CD4-positive, alpha-beta T cell treated with Interleukin-6 at 100 ng/mL for 8 hours (primary cell): ENCODE data around the gene NELL2.
A peak's percentile ranks its signal among the peaks of the same experiment; 100 is the strongest.
"Not testable (repeated sequence)": the region's sequence is repeated elsewhere in the genome, so short reads cannot be mapped to it uniquely, and the experiment has no call there.

ENCODE experiments used
- DNase-seq: peaks from one replicate; pipeline ENCODE4 v3.0.0-alpha.2; 2020; ENCODE audit warnings: mixed read lengths, low spot score

NELL2 gene

DNA sequence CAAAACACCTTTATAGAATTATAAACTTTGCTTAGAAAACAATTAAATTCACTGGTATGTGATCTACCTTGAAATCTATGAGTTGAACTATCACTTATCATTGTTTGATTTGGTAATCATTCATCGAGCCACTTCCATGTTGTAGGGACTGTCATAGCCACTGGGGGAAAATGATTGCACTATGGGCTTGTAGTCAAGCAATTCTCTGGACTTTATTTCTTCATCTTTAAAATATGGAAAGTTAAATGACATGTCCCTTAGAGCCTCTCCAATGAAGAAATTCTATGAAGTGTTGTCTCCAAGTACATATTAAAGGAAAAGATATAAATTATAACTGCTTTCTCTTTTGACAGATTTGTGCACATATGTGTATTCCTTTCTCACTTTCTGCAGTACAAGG lies 97.3 kb downstream of the NELL2 start:
- DNase-seq: no peak

DNA sequence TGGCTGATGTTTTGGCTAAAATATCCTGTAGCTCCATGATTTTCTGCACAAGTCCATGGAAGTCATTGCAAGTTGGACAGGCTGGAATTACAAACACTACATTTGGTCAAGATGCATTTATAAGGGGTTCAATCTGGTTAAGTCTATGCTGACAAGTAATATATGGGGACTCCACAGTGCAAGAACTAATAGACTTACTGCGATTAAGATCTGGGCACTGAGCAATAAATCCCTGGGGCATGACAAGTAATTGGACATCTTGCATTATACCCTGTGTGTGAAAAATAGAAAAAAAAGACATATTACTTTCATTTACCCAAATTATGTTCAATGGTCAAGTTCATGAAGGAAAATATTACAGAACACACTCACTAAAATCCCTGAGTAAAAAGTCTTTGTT lies 99.1 kb downstream of the NELL2 start:
- no peak for DNase-seq

DNA sequence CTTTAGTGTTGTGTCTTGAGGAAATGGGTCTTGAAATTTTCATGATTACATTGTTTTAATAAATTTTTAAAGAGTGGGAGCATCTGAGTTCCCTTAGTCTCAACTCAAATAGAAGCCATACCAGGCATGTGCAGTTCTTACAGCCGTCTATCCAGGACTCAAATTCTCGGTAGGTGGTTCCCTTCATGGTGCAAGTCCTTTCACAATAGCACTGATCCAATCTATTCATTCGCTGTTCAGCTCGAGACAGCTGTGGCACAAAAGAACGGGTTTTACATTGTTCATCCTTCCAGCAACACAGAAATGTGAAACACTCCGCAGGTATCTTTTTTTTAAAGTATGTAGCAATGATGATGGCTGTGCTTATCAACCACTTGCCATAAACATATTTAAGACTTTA lies 100.2 kb downstream of the NELL2 start:
- no peak for DNase-seq

- DNase-seq: peak; percentile 50
Measured at GRCh38 chr12:44774815-44775411, 101.2 kb downstream of the NELL2 start.

DNA sequence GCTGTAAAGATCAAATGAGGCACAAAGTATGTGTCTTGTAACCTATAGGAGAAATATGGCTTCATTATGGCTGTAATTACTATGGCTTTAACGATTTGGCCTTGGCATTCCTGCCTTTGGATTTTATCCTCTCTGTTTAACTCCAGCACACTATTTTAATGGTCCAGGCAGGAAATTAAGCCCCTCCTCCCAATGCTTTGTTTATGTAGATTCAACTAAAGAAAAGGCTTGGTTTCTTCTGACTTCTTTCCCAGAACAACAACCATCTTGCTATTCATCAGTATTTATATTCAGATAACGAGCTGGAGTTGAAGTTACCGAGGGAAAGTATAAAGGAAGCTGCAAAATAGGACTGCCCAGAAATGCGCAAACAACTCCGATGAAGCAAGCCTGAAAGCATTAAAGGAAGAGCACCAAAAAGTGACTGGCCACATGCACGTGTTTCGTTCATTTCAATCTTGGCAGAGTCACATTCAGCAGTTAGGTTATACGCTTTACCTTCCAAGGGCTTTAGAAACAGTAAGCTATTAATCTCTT lies 104.6 kb downstream of the NELL2 start:
- DNase-seq: no peak

DNA sequence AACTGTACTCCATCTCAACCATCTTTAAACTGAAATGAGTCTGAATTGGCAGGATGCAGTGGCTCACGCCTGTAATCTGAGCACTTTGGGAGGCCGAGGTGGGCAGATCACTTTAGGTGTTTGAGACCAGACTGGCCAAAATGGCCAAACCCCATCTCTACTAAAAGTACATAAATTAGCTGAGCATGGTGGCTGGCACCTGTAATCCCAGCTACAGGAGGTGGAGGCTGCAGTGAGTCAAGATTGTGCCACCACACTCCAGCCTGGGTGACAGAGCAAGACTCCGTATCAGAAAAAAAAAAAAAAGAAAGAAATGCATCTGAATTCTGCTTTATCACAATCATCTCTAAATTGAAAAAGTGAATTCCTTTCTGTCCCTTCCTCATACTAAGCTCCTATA lies 110.3 kb downstream of the NELL2 start:
- no peak for DNase-seq

DNA sequence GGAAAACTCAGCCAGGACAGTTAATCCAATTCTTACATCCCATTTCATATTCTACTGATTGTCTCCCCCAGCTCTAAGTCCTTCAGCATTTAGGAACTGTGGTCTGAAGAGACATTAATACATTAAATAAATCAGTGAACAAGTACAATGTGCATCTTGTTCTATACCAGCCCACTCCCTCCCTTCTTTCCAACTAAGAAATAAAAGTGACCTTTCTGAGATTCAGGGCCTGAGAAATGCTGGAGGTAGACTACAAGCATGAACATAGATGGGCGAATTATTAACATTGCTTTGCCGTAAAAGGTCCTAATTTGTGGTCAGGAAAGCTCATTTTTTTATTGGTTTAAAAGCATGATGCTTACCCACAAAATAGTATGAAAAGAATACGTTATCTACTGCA lies 113.1 kb downstream of the NELL2 start:
- no peak for DNase-seq

DNA sequence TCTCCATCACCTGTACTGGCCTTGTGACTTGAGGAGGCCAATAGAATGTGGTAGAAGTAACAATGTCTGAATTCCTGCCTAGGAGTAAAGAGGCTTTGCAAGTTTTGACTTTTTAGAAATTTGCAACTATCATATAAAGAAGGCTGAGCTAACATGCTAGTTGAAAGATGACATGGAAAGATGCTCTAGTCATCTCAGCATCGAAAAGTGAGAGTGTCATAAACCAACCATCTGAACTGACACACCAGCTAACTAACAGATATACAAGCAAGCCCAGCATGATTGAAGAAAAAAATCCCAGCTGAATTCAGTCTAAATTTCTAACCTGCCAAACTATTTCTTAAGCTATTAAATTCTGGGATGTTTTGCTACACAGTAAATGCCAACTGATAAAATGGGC lies 116.8 kb downstream of the NELL2 start:
- DNase-seq: no peak

DNA sequence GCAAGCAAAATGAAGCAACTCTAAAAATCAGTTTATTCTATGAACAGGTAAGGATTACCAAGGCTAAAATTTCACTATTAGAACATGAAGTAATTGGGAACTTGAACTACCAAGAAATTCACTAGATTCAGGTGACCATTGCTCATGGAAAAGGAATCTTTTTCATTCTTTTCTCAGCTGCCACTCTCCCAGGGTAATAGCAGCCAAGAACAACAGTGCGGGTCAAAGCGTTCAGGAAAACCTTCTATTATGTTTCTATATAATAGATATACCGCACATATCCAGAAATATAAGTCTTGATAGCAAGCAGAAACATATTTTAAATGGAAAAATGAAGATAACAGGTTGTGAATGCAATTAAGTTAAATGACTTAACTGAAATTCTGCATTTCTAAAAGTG lies 125.6 kb downstream of the NELL2 start:
- no peak for DNase-seq

DNA sequence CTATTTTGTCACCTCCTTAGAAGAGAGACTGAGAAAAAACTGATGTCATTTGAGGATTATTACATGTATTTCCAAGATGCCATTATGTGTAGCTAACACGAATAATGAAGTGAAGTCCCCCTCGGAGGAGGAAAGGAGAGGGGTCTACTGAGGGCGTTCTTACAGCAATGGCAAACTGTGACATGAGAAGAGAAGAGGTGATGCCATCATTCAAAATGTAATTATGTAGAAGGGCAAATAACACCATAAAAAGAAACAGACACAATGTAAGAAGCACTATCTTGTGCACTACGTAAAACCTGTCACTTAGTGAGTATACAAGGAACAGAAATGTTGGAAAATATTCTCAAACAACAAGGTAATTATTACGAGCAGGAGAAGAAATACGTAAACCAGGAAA lies 126.5 kb downstream of the NELL2 start:
- no peak for DNase-seq

DNA sequence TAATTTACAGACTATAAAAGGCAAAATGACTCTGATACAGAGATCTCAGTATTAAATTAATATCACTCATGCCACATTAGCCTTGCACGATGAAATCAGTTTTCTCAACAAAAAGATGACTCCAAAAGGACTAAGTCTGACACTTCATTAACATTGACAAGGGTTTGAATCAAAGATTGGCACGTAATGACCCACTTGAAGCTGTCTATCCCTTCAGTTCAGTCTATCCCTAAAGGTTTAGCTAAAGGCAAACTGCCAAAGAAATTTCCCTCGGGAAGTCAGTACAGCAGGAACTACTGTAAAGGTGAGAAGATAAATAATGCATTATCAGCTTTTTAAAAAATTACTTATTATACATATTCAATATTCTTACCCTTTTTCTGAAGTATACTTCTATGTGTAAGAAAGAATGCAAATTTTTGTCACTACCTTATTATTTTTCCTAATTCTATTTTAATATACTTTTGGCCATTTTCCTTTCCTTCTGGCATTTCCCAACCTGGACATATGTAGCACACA lies 127.1 kb downstream of the NELL2 start:
- DNase-seq: no peak

DNA sequence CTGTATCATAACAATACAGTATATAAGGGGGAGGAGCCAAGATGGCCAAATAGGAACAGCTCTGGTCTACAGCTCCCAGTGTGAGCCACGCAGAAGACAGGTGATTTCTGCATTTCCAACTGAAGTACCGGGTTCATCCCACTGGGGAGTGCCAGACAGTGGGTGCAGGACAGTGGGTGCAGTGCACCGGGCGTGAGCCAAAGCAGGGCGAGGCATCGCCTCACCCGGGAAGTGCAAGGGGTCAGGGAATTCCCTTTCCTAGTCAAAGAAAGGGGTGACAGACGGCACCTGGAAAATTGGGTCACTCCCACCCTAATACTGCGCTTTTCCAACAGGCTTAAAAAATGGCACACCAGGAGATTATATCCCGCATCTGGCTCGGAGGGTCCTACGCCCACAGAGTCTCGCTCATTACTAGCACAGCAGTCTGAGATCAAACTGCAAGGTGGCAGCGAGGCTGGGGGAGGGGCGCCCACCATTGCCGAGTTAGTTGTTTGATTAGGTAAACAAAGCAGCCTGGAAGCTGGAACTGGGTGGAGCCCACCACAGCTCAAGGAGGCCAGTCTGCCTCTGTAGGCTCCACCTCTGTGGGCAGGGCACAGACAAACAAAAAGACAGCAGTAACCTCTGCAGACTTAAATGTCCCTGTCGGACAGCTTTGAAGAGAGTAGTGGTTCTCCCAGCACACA lies 134.7 kb downstream of the NELL2 start:
- not testable (repeated sequence) for DNase-seq

DNA sequence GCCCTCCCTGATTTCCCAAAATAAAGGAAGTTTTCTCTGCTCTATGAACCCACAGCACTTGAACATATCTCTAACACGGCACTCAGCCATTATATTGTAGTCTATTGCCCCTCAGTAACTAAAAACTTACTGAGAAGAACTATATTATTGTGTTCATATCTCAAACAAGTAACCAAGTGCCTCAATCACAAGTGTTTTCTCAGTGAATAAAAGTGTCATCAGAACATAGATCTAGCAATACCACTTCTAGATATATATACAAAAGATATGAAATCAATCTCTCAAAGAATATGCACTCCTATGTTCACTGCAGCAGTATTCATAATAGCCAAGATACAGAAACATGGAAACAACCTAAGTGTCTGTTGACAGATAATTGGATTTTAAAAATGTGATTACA lies 138.1 kb downstream of the NELL2 start:
- DNase-seq: no peak

DNA sequence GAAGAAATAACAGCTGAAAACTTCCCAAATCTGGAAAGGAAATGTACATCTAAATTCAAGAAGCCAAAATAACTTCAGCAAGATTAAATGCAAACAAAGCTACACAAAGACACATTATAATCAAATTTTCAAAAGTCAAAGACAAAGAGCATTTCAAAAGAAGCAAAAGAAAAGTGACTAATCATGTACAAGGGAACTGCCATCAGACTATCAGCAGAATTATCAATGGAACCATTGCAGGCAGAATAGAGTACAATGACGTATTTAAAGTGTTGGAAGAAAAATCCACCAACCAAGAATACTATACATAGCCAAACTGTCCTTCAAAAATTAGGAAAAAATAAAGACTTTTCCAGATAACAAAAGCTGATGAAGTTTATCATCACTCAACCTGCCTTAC lies 147.5 kb downstream of the NELL2 start:
- DNase-seq: no peak

GRCh38 chr12:44720265-44720664 lies 155.8 kb downstream of the NELL2 start:
- DNase-seq: no peak

DNA sequence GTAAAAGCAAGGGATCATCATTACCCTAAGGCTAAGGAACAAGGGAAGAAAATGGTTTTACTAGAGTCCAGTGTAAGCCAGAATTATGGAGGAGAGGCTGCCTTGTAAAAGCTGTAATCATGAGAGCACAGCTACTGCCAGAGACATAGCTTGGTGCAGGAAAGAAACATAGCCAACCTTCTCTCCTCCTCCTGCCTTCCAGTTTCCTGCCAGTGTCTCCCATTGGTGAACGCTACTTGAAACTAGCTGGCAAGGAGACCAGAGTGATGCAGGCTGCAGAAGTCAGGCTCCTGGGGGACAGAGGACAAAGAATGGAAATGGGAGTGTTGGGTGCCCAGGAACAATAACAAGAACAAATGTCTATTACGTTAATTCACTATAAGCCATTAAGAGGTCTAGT lies 158.5 kb downstream of the NELL2 start:
- no peak for DNase-seq

- DNase-seq: no peak
Measured at GRCh38 chr12:44716711-44717110, 159.4 kb downstream of the NELL2 start.

DNA sequence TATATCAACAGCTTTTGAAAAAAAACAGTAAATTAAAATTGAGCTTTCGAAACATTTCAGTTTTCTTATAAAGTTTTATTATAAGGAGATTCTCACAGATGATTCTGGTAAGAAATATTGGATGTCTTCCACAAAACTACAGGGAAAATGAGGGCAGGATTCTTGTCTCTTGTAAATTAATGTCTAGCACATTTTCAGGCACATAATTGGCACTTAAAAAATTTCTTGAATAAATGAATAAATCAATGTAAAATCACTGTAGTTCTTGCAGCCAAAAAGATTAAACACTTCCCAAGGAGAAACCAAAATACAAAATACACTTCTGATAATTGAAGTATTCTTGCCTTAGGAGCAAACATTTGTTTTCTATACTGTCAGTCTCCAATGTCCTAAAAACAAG lies 164.4 kb downstream of the NELL2 start:
- no peak for DNase-seq

- DNase-seq: no peak
Measured at GRCh38 chr12:44709166-44709565, 166.9 kb downstream of the NELL2 start.

GRCh38 chr12:44708218-44708617 lies 167.9 kb downstream of the NELL2 start:
- DNase-seq: no peak

DNA sequence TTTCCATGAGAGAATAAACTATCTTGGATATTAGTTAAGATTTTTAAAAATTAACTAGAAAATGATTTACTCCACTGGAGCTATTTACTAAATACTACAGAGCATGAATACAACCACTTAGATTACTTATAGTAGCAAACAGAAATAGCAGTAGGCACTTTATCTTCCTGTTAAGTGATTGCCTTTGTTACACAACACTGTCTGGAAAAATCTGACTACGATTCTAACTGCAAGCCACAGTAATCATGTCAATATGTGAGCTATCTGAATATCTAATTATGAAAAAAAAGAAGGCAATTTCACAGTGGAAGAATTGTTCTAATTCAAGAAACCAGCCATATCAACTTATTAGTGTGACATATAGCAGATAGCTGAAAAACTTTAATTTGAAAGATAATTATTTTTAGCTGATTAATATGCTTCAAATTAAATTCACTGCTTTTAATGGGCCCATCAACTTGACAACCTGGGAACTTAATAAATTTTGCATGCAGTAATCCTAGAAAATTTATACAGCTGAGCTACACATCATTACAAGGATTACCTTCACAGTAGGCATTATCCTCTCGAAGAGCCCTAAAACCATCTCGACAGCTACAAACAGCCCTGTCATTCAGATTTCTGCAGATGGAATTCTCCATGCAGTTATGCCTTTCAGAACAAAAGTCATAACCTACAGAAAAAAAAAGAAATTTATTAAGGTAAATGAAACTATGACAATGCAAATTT lies 172.8 kb downstream of the NELL2 start:
- DNase-seq: no peak

DNA sequence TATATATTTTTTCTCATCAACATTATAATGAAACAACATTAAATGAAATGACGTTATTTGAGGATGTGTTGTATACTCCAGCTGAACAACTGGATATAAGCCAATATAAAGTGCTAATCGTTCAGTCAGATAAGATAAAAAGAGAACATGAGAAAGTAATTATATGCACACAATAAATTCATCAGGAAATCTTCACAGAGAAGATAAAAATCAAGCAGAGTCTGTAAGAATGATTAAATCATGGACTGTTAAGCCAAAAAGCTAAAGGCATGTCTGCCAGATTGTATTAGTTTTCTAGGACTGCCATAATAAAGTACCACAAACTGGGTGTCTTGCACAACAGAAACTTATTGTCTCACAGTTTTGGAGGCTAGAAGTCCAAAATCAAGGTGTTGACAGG lies 178.6 kb downstream of the NELL2 start:
- no peak for DNase-seq

GRCh38 chr12:44696542-44696941 lies 179.6 kb downstream of the NELL2 start:
- DNase-seq: no peak
